Neutrophil (primary cell): ENCODE measurements around the gene MKX.
"Not testable (repeated sequence)": the region's sequence is repeated elsewhere in the genome, so short reads cannot be mapped to it uniquely, and the experiment has no call there.

Experiments
- H3K27ac ChIP-seq: fragments of 200-600 bp; sonication (generic); 2 replicates; pipeline ENCODE4 v1.5.1; 2016; ENCODE audit warnings: mild to moderate bottlenecking, moderate library complexity
- H3K27me3 ChIP-seq: fragments of 200-600 bp; sonication (generic); 2 replicates; pipeline ENCODE4 v1.6.0; 2016; ENCODE audit warnings: mild to moderate bottlenecking
- H3K36me3 ChIP-seq: fragments of 200-600 bp; sonication (generic); 2 replicates; pipeline ENCODE4 v1.5.1; 2017
- H3K4me1 ChIP-seq, 2 experiments: fragments of 200-600 bp in 1 of 2; sonication (generic) in 1 of 2; 1 replicate in 1 of 2; 2 replicates in 1 of 2; pipeline versions ENCODE4 v1.5.1 to v1.6.1; 2013 to 2016; ENCODE audit warnings: low read depth in 1 of 2, low read length in 1 of 2, mild to moderate bottlenecking in 1 of 2, moderate library complexity in 1 of 2; ENCODE audit not compliant: control insufficient read depth in 1 of 2, insufficient read depth in 1 of 2
- H3K4me3 ChIP-seq, 2 experiments: fragments of 200-600 bp in 1 of 2; sonication (generic) in 1 of 2; 1 replicate in 1 of 2; 2 replicates in 1 of 2; pipeline ENCODE4 v1.5.1; 2013 to 2016; ENCODE audit warnings: low read depth in 1 of 2, low read length in 1 of 2, mild to moderate bottlenecking in 1 of 2, moderate library complexity in 1 of 2
- H3K9me3 ChIP-seq: fragments of 200-600 bp; sonication (generic); 2 replicates; pipeline ENCODE4 v1.5.1; 2016
- TF ChIP-seq, protein P1 (sequence below): fragments of 200-600 bp; sonication (generic); IDR thresholded peaks from 2 replicates; pipeline ENCODE4 v1.5.1; 2016; ENCODE audit warnings: antibody characterized with exemption

The MKX gene

DNA sequence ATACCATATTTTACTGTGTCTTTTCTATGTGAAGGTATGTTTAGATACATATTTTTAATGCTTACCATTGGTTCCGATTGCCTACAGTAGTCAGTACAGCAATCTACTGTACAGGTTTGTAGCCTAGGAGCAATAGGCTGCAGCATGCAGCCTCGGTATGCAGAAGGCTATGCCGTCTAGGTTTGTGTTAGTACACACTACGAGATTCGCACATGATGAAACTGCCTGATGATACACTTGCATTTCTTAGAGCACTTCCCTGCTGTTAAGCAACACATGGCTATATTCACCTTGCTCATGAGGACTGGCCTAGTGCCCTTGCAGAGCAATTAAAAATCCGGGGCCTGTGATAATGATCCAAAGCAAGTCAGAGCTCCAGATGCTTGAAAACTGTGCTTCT, 62.4 kb downstream of the MKX start:
- TF ChIP-seq, protein P1, sequence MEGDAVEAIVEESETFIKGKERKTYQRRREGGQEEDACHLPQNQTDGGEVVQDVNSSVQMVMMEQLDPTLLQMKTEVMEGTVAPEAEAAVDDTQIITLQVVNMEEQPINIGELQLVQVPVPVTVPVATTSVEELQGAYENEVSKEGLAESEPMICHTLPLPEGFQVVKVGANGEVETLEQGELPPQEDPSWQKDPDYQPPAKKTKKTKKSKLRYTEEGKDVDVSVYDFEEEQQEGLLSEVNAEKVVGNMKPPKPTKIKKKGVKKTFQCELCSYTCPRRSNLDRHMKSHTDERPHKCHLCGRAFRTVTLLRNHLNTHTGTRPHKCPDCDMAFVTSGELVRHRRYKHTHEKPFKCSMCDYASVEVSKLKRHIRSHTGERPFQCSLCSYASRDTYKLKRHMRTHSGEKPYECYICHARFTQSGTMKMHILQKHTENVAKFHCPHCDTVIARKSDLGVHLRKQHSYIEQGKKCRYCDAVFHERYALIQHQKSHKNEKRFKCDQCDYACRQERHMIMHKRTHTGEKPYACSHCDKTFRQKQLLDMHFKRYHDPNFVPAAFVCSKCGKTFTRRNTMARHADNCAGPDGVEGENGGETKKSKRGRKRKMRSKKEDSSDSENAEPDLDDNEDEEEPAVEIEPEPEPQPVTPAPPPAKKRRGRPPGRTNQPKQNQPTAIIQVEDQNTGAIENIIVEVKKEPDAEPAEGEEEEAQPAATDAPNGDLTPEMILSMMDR, result no peak
- no peaks in the 10 kb centered on the region for H3K36me3 ChIP-seq
- H3K9me3 ChIP-seq, result no peaks in the 10 kb centered on the region
- no peak overlapping the region for H3K4me3 ChIP-seq
- H3K27me3 ChIP-seq, result no peaks in the 10 kb centered on the region
- peaks cover 3 to 9% of the 10 kb centered on the region in 2 experiments for H3K4me1 ChIP-seq
- no peak overlapping the region for H3K27ac ChIP-seq

DNA sequence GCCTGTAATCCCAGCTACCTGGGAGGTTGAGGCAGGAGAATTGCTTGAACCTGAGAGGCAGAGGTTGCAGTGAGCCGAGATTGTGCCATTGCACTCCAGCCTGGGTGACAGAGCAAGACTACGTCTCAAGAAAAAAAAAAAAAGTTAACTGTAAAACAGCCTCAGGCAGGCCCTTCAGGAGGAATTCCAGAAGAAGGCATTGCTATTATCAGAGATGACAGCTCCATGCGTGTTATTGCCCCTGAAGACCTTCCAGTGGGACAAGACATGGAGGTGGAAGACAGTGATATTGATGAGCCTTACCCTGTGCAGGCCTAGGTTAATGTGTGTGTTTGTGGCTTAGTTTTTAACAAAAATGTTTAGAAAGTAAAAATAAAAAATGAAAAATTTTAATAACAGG, 63.8 kb downstream of the MKX start:
- not testable (repeated sequence) for H3K36me3 ChIP-seq, H3K4me3 ChIP-seq, H3K27ac ChIP-seq, H3K27me3 ChIP-seq, H3K9me3 ChIP-seq
- peaks cover 15 to 23% of the 10 kb centered on the region in 2 experiments for H3K4me1 ChIP-seq

DNA sequence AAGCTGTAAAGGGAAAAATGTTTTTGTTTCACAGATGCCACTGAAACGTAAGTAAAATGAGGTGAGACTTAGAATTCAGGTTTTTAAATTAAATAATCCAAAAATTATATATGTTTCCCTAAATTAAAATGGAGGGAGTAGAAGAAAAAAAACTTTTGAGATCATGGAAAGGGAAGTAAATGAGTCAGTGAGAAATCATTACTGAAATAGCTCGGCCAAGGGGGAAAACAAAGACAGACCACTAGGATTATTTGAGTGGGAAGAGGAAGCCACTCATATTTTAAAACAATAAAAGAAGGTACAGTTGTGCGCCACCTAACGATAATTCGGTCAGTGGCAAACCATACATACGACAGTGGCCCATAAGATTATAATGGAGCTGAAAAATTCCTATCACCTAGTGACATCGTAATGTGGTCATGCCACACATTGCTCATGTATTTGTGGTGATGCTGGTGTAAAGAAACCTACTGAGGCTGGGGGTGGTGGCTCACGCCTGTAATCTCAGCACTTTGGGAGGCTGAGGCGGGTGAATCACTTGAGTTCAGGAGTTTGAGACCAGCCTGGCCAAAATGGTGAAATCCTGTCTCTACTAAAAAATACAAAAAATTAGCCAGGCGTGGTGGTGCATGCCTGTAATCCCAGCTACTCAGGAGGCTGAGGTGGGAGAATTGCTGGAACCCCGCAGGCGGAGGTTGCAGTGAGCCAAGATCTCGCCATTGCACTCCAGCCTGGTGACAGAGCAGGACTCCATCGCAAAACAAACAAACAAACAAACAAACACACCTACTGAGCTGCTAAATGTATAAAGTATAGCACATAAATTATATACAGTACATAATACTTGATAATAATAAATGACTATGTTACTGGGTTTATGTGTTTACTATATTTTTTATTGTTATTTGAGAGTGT, 64.7 kb downstream of the MKX start:
- no peaks in the 10 kb centered on the region for H3K9me3 ChIP-seq
- H3K27me3 ChIP-seq, result no peaks in the 10 kb centered on the region
- H3K4me1 ChIP-seq, result peaks cover 19 to 30% of the 10 kb centered on the region in 2 experiments
- no peaks in the 10 kb centered on the region for H3K36me3 ChIP-seq
- no peak overlapping the region for H3K4me3 ChIP-seq
- H3K27ac ChIP-seq, result no peak overlapping the region
- TF ChIP-seq, protein P1, result no peak

DNA sequence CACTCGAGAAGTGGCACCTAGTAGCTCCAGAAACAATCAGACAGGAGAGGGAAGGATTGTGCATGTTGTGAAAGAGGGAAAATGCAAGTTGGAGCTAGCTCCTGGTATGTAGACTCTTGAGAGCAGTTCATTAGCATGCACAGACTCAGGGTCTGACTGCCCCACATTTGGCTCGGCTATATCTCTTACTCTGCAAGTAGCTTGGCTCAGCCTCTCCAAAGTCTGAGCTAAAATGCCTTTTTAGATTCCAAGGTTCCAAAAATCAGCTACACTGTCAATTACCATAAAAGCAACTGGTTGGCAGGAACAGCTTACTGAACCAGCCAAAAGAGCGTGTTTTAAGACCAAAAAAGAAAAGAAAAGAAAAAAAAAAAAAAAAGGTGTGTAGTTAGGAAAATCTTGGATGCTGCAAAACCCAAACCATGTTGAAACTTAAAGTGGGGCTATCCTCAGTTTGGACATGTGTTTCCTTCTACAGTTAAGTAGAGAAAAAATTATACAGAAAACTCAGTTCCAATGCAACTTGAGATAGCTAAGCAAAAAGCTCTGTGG, 65.5 kb downstream of the MKX start:
- no peak overlapping the region for H3K4me3 ChIP-seq
- TF ChIP-seq, protein P1, result no peak
- H3K9me3 ChIP-seq, result no peaks in the 10 kb centered on the region
- H3K36me3 ChIP-seq, result no peaks in the 10 kb centered on the region
- H3K27me3 ChIP-seq, result no peaks in the 10 kb centered on the region
- no peak overlapping the region for H3K27ac ChIP-seq
- H3K4me1 ChIP-seq, result peaks cover 19 to 33% of the 10 kb centered on the region in 2 experiments

DNA sequence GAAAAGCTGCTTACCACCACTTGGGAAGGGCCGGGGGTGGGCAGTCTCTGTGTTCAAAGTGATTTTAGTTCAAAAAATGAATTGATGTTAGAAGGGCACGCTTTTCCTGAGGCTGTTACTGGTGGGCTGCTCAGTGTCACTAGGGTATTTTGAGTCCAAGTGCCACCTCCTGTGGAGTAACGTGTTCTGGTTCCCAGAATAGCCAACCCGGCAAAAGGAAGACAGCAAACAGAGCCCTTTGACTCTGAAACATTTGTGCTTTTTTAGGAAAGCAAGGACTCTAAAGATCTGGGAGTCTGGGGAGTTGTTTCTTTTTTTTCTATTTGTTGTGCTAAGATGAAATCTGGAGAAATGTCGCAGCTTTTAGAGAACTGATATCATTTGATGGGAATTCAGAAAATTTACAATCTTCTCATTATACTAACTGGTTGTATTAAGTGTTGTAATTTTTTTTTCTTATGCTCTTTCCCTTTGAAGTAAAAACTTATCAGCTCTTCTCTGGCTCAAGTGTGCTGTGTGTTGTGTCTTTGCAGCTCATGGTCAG, 66.2 kb downstream of the MKX start:
- H3K4me1 ChIP-seq, result peaks cover 19 to 33% of the 10 kb centered on the region in 2 experiments
- H3K27ac ChIP-seq, result no peak overlapping the region
- H3K4me3 ChIP-seq, result no peak overlapping the region
- H3K27me3 ChIP-seq, result no peaks in the 10 kb centered on the region
- TF ChIP-seq, protein P1, result no peak
- H3K36me3 ChIP-seq, result no peaks in the 10 kb centered on the region
- no peaks in the 10 kb centered on the region for H3K9me3 ChIP-seq

DNA sequence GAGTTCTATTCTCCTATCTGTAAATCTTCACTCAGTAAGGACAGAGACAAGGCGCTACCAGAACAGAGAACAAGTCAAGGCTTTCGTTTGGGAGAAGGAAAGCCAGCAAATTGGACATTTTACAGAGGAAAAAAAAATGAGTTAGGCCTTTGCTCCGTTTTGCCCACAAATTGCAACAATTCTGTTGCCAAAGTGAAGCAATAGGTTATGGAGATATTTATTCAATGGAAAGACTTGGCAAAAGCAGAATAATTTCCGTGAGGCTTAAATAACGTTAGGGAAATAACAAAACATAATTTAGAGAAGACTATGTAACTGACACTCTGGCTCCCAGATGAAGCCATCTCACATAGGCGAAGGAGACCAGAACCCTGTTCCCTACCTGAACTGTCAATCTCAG, 67.5 kb downstream of the MKX start:
- H3K27me3 ChIP-seq, result no peaks in the 10 kb centered on the region
- TF ChIP-seq, protein P1, result no peak
- H3K27ac ChIP-seq, result no peak overlapping the region
- H3K36me3 ChIP-seq, result no peaks in the 10 kb centered on the region
- no peaks in the 10 kb centered on the region for H3K9me3 ChIP-seq
- peaks cover 19 to 33% of the 10 kb centered on the region in 2 experiments for H3K4me1 ChIP-seq
- H3K4me3 ChIP-seq, result no peak overlapping the region
